T47D (cell line): ENCODE data around the gene SLC1A3.

ENCODE experiments used
- DNase-seq, 2 experiments: peaks; one replicate each; pipeline versions ENCODE4 v3.0.0 to v3.0.0-alpha.2; 2011 to 2012; ENCODE audit warnings: low read depth in 1 of 2, low spot score in 1 of 2
- JUND ChIP-seq: IDR thresholded peaks from 2 replicates; pipeline ENCODE4 v1.6.1; 2012; ENCODE audit warnings: low read depth
- in situ Hi-C: cut with HindIII; loops from 2 replicates; pipeline ENCODE4 v1.10.0; 2016; ENCODE audit warnings: low sequenced_read_pairs, low pct_unique_long_range_greater_than_20kb

The SLC1A3 gene

DNA sequence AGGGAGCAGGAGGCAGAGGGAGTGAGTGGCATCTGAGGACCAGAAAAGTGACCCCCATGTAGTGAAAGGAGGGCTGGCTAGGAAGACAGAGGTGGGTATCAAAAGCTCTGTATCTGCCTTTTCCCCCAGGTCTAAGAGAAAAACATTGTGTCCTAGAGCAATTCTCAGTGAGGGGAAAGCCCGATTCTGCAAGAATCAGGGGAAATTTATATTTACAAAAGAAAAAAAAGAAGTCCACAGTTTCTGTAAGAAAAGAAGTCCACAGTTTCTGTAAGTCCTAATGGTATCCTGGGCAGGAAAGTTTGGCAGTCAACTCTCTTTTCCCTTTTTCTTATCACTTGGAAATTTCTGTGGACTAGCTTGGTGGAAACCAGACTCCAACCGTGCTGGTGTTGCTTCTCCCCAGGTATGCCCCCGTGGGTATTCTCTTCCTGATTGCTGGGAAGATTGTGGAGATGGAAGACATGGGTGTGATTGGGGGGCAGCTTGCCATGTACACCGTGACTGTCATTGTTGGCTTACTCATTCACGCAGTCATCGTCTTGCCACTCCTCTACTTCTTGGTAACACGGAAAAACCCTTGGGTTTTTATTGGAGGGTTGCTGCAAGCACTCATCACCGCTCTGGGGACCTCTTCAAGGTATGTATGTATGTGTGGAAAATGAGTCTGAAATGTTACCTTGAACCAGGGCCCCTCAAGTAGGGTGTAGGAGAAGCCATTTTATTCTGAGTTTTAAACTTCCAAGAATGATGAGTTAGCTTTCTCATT, 73.0 kb downstream of the SLC1A3 start:
- in situ Hi-C loops = no loop called here
- TF ChIP-seq JUND = no peak
- DNase-seq = no peak

DNA sequence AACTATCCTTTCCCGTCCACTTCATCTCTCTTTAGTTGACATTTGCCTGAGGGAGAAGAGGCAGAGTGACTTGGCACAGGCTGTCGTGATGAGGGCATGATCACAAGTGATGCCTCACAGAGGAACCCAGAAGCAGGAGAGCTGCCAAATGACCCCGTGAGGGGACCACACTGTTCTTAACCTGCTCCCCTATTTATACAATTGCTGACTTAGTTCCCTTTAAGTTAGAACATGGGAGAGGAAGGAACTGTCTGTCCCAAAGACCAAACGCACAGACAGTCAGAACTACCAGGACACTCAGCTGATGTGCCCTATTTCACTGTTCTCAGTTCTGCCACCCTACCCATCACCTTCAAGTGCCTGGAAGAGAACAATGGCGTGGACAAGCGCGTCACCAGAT, 73.7 kb downstream of the SLC1A3 start:
- in situ Hi-C loops = no loop called here
- no peak for TF ChIP-seq JUND

DNA sequence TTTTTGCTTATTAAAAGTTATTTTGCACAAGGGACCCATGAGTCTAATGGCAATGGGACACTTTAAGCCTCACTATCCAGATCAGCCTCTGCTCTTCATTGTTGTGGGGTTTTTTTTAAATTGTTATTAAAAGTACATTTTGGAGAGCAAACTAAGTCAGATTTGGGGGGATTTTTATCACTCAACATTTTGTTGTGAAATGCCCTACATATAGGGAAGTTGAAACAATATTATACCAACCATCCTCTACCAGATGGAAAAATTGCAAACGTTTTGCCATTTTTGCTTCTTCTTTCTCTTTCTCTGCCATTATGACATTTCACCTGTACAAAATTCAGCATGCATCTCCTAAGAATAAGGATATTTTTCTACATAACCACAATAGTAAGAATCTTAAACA, 75.3 kb downstream of the SLC1A3 start:
- in situ Hi-C loops = no loop called here
- no peak for DNase-seq

More for the DNA sequence above, 73.7 kb downstream of the SLC1A3 start:
- no peak for DNase-seq

DNA sequence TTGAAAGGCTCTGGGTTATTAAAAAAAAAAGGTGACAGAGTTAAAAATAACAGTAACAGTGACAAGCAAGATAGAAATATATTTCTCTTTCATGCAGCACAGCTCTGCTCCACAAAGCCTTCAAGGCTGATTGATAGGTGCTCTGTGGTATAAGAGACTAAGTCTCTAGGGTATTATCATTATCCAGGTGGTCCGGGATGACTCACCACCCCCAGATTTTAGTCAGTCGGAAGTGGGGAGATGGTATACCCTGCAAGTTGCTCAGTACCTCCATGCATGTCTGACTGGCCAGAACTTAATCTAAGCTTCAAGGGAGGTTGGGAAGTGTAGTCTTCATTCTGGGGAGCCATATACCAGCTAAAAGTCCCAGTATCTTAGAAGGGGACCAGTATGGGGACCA, 76.1 kb downstream of the SLC1A3 start:
- in situ Hi-C loops = no loop called here
- TF ChIP-seq JUND = no peak
- DNase-seq = no peak

More for the DNA sequence above, 75.3 kb downstream of the SLC1A3 start:
- no peak for TF ChIP-seq JUND

DNA sequence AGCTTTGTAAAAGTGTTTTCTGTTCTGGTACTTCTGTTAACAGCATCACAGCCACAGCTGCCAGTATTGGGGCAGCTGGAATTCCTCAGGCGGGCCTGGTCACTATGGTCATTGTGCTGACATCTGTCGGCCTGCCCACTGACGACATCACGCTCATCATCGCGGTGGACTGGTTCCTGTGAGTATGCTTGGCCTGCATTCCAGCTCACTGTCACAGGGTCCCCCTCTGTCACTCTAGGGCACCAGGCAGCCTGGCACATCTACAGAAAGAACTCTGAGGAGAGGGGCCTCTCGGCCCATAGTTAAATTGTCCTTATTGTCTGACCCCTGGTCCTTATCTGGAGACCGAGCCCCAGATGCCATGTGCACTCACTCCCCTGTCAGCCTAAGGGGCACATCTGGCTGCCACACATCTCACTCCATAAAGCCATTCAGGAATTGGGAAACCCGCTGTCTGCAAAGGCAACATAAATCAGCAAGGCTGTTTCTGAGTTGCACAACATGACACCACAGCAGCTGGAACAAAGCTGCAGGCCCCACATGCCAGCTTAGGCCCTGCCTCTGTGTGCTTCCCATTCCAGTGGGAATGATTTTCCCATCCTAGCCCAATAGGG, 77.5 kb downstream of the SLC1A3 start:
- in situ Hi-C loops = no loop called here
- no peak for TF ChIP-seq JUND
- DNase-seq = no peak

DNA sequence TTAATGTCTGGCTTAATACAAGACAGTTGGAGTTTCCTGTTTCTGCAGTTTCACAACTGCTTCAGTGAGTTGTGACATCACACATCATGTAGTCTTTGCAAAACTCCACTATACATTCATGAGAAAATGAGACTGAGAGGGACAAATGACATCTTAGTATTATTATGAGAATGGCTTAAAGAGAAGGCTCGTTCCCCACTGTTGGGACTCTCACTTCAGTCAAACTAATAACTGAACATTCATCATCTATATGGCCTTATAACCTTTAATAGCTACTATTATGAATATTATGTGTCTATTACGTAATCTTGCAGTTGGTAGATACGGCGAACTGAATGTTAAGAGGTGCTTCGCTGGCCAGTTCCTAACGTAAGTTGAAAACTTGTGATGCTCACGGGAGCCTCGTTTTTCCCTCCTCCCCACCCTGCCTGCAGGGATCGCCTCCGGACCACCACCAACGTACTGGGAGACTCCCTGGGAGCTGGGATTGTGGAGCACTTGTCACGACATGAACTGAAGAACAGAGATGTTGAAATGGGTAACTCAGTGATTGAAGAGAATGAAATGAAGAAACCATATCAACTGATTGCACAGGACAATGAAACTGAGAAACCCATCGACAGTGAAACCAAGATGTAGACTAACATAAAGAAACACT, 79.4 kb downstream of the SLC1A3 start:
- no peak for DNase-seq
- in situ Hi-C loops = no loop called here
- TF ChIP-seq JUND = no peak

DNA sequence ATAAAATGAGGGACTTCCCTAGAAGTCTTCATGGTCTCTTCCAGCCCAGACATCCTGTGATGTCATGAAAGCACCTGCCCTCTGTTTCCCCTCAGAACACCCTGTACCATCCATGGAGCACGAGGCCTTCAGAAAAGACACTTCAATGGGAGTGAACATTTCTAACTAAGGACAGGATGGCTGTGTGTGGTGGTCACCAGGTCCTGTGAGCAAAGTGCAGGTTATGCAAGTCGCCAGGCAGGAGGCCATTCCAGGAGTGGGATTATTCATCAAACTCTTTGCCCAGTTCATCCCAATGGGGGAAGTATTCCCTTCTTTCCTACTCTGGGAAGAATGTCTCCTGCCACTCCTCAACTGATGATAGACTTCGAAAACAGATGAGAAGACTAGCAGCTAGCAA, 80.5 kb downstream of the SLC1A3 start:
- in situ Hi-C loops = no loop called here
- TF ChIP-seq JUND = no peak
- no peak for DNase-seq

DNA sequence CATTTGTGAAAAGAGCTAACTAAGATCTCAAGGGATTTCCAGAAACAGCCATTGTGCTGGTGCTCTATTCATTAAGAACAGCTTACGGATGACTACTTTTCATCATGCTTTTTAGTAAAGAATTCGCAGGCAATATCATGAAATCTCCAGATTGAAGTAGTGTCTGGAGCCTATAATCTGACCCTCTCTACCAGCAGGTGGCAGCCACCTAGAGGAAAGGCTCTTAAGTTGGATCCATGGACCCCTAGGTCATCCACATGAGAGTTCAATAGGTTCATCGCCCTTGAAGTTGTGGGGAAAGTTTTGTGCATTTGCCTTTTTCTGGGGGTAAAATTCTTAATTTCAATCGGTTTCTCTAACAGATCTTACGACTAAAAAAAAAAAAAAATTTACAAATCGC, 82.3 kb downstream of the SLC1A3 start:
- TF ChIP-seq JUND = no peak
- DNase-seq = peak in 1 of 2 experiments; percentile 35
- in situ Hi-C loops = no loop called here

DNA sequence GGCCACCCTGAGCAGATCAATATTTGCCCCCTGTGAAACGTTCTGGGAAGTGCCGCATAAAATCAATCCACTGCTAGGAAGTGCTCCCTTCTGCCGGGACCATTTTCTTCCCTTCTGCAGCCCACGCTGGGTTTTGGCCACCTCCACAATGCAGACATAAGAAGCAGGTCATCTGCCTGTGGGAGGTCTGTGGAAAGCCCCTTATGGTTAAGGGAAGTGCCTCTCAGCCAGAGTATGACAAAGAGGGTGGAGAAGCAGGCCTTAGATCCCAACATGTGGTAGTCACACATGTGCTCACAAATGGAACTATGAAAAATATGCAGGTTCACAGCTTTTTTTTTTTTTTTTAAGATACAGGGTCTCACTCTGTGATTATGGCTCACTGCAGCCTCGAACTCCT, 82.8 kb downstream of the SLC1A3 start:
- no peak for DNase-seq
- TF ChIP-seq JUND = no peak
- in situ Hi-C loops = no loop called here

DNA sequence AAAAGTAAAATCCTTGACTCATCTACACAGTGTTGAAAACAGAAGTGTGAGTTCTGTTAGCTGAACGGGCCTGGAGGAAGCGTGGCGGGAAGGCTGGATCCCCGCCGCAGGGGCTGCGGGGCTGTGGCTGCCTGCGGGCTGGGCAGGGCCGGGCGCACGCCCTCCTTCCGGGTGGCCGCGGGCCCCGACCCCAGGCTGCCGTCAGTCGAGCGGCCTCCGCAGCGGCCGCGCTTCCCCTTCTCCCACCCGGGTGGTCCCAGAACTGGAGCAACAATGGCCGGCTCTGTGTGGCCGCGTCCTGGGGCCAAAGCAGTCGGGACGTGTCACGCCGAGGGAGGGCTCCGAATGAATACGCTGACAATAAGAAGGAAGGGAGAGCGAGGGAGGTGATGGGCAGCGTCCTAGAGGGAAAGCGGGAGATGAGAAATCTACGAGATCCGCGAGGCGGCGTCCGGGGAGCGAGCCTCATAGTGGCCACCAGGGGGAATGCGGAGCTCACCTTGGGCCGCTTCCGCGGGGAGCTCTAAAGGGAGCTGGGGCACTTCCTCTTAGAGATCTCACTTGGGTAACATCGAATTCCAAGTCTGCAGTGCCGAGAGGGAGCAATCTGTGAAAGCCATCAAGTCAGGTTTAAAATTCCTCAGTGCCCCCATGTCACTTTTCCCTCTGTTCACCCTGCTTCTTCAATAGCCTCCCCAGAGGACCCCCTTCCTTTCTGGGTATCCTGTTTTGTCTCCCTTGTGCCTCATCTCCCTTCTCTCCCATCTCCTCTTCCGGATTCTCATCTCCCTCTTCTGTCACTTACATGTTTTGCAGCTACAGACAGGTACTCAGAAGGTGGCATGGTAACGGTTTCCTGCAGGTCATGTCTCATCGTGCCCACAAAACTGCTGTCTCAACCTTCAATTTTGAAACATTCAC, 83.9 kb downstream of the SLC1A3 start:
- DNase-seq = peak; percentile 87
- in situ Hi-C loops = no loop called here
- no peak for TF ChIP-seq JUND

DNA sequence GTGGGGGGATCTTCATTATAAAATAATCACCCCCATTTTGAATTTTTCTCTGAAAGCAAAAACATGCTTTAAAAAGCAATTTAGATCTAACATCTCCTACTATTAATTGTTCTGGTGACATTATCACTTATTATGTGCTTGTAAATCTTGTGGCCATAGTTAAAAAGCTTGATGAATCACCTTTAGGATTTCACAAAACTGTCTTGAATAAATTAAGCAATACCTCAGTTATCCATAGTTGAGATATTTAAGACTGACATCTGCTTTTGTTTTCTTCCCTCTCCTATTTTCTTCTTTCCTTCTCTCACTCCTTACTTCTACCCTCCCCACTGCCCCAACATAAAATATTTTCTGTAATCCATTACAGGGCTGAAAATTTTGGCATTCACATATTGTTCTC, 84.8 kb downstream of the SLC1A3 start:
- in situ Hi-C loops = no loop called here
- no peak for DNase-seq
- TF ChIP-seq JUND = no peak

DNA sequence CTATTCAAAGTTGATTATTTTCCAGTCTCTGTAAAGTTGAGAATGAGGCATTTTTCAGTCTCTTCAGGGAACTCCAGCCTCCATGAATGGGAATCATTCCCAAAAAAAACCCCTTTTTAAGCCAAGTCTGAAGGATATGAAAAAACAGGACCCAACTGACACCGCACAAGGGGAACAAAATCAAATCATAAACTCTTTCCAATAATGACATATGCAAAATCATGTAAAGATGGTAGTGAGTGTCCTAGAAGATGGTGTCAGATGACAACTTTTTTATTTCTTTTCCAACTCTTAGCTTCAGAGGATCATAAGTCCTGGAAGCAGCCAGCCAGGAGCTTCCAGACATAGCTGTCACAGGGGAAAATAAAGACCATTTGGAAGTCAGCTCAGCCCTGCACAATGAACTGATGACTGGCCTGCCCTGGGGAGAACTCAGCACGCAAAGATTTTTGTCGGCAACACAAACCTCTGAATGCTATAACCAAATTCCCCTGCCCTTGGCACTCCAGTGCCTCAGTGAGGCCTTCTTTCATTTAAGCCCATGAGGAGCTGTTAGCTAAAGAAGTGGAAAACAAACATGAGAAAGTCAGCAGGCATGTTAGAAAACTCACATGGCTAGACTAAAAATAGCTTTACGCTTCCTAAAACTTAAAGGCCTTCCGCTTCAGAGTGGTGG, 85.4 kb downstream of the SLC1A3 start:
- in situ Hi-C loops = no loop called here
- TF ChIP-seq JUND = no peak
- DNase-seq = no peak
